AG04450 (cell line): ENCODE data around the gene PSMB11. TPM values are rescaled to one million over a fixed set of nuclear protein-coding genes. Genes with fewer than 3 reads are reported as not detected.

Source experiments
- CTCF ChIA-PET: fragments of 300-600, 350-600 bp; formaldehyde crosslinking; extraction: SDS; loops from one replicate; lab custom pipeline; 2022; ENCODE audit warnings: antibody characterized with exemption, inconsistent platforms; lab: Charles Lee
- POLR2A ChIA-PET: fragments of 350-600 bp; formaldehyde crosslinking; extraction: SDS; loops from one replicate; lab custom pipeline; 2021; ENCODE audit warnings: antibody characterized with exemption, inconsistent platforms; lab: Yijun Ruan, JAX
- DNase-seq: peaks from one replicate; pipeline ENCODE4 v3.0.0-alpha.2; 2011; ENCODE audit warnings: low read depth, low spot score
- H3K27ac ChIP-seq: one replicate; pipeline ENCODE4 v1.5.1; 2012; ENCODE audit warnings: low read depth, low read length, control low read depth
- H3K27me3 ChIP-seq: one replicate; pipeline ENCODE4 v1.6.0; 2012; ENCODE audit warnings: low read length; ENCODE audit not compliant: control insufficient read depth, insufficient read depth
- H3K4me3 ChIP-seq: 2 replicates; pipeline ENCODE4 v1.5.1; 2011; ENCODE audit warnings: mild to moderate bottlenecking, low read depth, low read length, control low read depth
- H3K9me3 ChIP-seq: 2 replicates; pipeline ENCODE4 v1.5.1; 2012; ENCODE audit warnings: low read length; ENCODE audit not compliant: control insufficient read depth, insufficient read depth
- CTCF ChIP-seq: IDR thresholded peaks from 2 replicates; pipeline ENCODE4 v1.5.1; 2011; ENCODE audit warnings: low read depth, low read length, control low read depth, inconsistent platforms
- polyA plus RNA-seq: library from polyadenylated mRNA; depleted of rRNA; stranded (reverse); fragments of >200 nt; gene quantifications from 2 replicates; pipeline ENCODE4 v1.2.3, GENCODE V29; 2011

The PSMB11 gene
- polyA plus RNA-seq, 1 experiment = not detected

DNA sequence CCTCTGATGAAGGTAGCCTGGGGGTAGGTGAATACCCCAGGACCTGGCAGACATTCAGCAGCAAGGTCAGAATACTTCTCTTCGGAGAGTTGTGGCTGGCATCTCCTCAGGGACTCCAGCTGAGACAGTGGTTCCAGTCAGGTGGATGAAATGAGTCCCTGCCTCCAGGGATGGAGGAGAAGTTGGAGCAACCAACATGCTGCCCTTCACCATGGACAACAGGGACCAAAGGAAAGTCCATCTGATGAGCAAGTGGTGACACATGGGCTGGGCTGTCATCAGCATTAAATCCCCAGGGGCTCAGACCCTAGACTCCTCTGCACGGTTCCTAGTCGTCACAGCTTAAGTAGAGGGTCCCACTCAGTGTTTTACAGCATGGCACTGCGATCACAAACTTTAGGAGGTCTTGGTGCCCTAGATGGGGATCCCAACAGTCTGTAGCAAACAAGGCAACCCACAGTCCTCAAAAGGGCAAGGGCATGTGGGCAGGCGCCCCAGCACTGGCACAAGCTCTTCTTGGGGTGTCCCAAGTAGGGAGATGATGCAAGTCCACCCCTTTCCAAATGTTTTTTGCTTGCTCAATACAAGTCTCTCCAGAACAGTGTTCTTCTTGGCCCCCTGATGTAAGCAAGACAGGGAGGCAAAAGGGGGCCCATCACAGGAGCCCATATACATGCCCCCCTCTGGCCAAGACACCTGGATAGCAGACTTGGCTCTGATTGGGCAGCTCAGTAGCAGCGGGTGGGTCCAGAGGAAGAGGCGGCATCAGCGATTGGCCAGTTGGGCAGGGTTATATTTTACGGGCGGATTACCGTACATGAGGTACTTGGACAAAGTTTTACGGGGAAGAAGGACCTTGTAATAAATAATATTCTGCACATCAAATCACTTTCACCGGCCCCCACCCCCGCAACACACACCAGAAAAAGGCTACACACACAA is 26.1 kb downstream of the PSMB11 start:
- H3K27ac ChIP-seq = no peak overlapping the region

DNA sequence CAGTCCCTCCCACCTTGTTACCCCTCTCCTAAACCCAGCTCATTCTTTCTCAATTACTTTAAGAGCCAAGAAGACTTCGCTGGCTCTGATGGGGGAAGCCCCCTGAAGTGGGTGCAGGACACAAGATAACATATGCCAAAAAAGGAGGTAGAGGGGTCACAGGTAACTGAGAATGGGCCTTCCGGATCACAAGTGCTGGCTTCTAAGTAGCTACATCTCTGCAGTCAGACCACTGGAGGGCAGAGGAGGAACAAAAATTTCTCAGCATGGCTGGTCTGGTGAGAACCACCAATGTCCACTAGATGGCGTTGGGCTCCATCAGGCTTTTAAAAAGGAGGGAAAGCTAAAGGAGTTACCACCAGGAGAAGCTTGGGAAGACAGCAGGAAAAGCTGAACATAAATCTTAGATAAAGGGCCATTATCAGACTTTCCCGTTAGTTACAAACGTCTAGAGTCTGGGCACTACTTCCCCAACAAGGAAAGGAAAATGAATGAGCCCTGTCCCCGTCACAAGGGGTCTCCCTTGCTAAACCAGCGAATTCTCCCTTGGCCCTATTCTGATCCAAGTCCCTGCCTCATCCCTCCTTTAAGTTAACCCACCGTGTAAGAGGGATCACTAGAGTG is 26.9 kb downstream of the PSMB11 start:
- POLR2A ChIA-PET = interaction anchor here (0.8 to 1.9 kb wide), 8 partner anchors 8 to 238 kb away, joined by 3 to 14 read pairs (median 5); partner anchors contain the start of genes ACIN1, BCL2L2, C14orf119 and CDH24
- peak overlapping the region; percentile 49 for H3K4me3 ChIP-seq

More for the DNA sequence above, 26.1 kb downstream of the PSMB11 start:
- DNase-seq = no peak
- H3K4me3 ChIP-seq = peak overlapping the region; percentile 49
- ChIA-PET POLR2A (interaction anchor here (0.9 to 1.9 kb wide), 7 partner anchors 9 to 239 kb away, joined by 3 to 14 read pairs (median 5); partner anchors contain the start of genes ACIN1, BCL2L2, C14orf119 and CDH24), CTCF (interaction anchor here (0.6 to 5.7 kb wide), 65 partner anchors 9 to 1146 kb away, joined by 3 to 317 read pairs (median 5); partner anchors contain the start of genes ACIN1, AJUBA, C14orf119 and CDH24)
- no peaks in the 10 kb centered on the region for H3K9me3 ChIP-seq
- H3K27me3 ChIP-seq = no peaks in the 10 kb centered on the region
- no peak for TF ChIP-seq CTCF

GRCh38 chr14:23069413-23069806 is 27.4 kb downstream of the PSMB11 start:
- no peak for TF ChIP-seq CTCF
- H3K27me3 ChIP-seq = no peaks in the 10 kb centered on the region
- ChIA-PET CTCF (interaction anchor here (0.5 to 5.7 kb wide), 56 partner anchors 10 to 1643 kb away, joined by 3 to 317 read pairs (median 6); partner anchors contain the start of genes ACIN1, C14orf119, CDH24 and CHMP4A), POLR2A (interaction anchor here (0.8 to 1.9 kb wide), 8 partner anchors 8 to 83 kb away, joined by 3 to 14 read pairs (median 4); partner anchors contain the start of genes ACIN1, C14orf119 and CDH24)
- DNase-seq = no peak
- H3K9me3 ChIP-seq = no peaks in the 10 kb centered on the region
- H3K27ac ChIP-seq = no peak overlapping the region
- H3K4me3 ChIP-seq = peak overlapping the region; percentile 89

More for the DNA sequence above, 26.9 kb downstream of the PSMB11 start:
- Histone ChIP-seq H3K27ac (no peak overlapping the region), H3K27me3 (no peaks in the 10 kb centered on the region), H3K9me3 (no peaks in the 10 kb centered on the region)
- TF ChIP-seq CTCF = peak; percentile 100
- peak; percentile 80 for DNase-seq
- CTCF ChIA-PET = interaction anchor here (0.5 to 5.7 kb wide), 65 partner anchors 10 to 1642 kb away, joined by 3 to 317 read pairs (median 5); partner anchors contain the start of genes ACIN1, C14orf119, CDH24 and CHMP4A

- Histone ChIP-seq H3K4me3 (peak overlapping the region; percentile 89), H3K9me3 (no peaks in the 10 kb centered on the region), H3K27me3 (no peaks in the 10 kb centered on the region), H3K27ac (peak overlapping the region; percentile 47)
- no peak for DNase-seq
- ChIA-PET CTCF (interaction anchor here (0.9 to 2.8 kb wide), 9 partner anchors 8 to 514 kb away, joined by 3 to 22 read pairs (median 8); partner anchors contain the start of genes ACIN1, C14orf119 and CDH24), POLR2A (interaction anchor here (0.6 to 2.0 kb wide), 4 partner anchors 13 to 75 kb away, joined by 3 to 28 read pairs (median 4); partner anchors contain the start of genes ACIN1 and C14orf119)
- no peak for TF ChIP-seq CTCF
These were observed 28.5 kb downstream of the PSMB11 start for GRCh38 chr14:23070262-23071129.
